Gastroesophageal sphincter (tissue), 3 donors: ENCODE measurements around the gene GPR183.

ENCODE experiments used
- EP300 ChIP-seq: sonication (generic); formaldehyde crosslinking; IDR thresholded peaks from one replicate; pipeline ENCODE4 v1.6.1; 2017; ENCODE audit warnings: antibody characterized with exemption, mild to moderate bottlenecking
- POLR2A ChIP-seq, 2 donors: fragments of 450-650 bp; IDR thresholded peaks; one replicate each; pipeline ENCODE4 v1.6.1; 2017; ENCODE audit warnings: antibody characterized with exemption in 2 of 2, mild to moderate bottlenecking in 2 of 2, moderate library complexity in 1 of 2
- TF ChIP-seq, protein P1 (sequence below), 4 experiments: fragments of 200-600 bp in 2 of 4; fragments of 450-650 bp in 2 of 4; sonication (generic) in 1 of 4; IDR thresholded peaks; one replicate each; pipeline ENCODE4 v1.5.1; 2017 to 2019; ENCODE audit warnings: antibody characterized with exemption in 4 of 4, mild to moderate bottlenecking in 2 of 4, moderate library complexity in 2 of 4

DNA sequence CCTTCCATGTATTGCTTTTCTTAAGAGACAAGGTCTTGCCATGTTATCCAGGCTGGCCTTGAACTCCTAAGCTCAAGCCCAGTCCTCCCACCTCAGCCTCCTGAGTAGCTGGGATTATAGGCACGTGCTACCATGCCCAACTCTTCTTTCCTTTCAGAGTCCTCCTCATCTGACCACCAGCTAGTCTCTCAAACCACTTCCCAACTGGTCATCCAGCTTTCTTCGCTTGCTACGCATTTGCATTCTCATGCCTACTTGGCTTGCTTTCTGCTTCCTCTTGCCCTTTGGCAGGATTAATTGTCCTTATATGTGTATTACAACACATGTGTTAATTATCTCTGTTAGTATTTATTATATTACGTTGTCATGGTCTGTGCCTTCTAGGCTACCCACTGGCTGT is 55.3 kb downstream of the GPR183 start:
- TF ChIP-seq, protein P1, sequence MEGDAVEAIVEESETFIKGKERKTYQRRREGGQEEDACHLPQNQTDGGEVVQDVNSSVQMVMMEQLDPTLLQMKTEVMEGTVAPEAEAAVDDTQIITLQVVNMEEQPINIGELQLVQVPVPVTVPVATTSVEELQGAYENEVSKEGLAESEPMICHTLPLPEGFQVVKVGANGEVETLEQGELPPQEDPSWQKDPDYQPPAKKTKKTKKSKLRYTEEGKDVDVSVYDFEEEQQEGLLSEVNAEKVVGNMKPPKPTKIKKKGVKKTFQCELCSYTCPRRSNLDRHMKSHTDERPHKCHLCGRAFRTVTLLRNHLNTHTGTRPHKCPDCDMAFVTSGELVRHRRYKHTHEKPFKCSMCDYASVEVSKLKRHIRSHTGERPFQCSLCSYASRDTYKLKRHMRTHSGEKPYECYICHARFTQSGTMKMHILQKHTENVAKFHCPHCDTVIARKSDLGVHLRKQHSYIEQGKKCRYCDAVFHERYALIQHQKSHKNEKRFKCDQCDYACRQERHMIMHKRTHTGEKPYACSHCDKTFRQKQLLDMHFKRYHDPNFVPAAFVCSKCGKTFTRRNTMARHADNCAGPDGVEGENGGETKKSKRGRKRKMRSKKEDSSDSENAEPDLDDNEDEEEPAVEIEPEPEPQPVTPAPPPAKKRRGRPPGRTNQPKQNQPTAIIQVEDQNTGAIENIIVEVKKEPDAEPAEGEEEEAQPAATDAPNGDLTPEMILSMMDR (IDR thresholded peaks at IDR 0.05): no peak
- TF ChIP-seq EP300 (no peak), POLR2A (IDR thresholded peaks at IDR 0.05) (no peak)
